HG02588 (cell line): Measurements from ENCODE around the gene SEC23A.

ENCODE experiments used
- ATAC-seq: cut with Tn5 transposase; IDR thresholded peaks from one replicate; pipeline ENCODE4 v1.9.1; 2021; ENCODE audit warnings: mild to moderate bottlenecking, moderate library complexity; ENCODE audit not compliant: unreplicated experiment

The SEC23A gene

GRCh38 chr14:38994731-38995130, 108.3 kb downstream of the SEC23A start:
- no peak for ATAC-seq

- ATAC-seq, result no peak
Measured at GRCh38 chr14:38993981-38994380, 109.1 kb downstream of the SEC23A start.

GRCh38 chr14:38992067-38992844, 110.8 kb downstream of the SEC23A start:
- ATAC-seq, result no peak

DNA sequence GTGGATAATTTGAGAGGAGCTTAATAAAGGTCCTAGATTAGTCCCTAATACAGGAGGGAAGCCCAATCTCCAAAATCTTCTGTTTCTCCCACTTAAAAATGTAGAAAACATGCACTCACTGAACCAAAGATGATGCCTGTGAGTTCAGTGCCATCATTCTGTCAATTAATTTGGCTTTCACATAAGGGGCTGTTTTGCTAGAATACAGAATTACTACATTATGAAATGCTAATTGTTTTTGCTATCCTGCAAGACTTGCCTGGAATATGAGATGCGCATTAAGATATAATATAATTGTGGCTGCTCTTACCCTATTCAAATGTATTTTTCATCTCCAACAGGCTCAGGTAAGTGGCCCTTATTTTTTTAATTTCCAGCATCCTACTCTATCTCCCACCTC, 111.7 kb downstream of the SEC23A start:
- ATAC-seq, result no peak

- peak; percentile 93 for ATAC-seq
Measured at GRCh38 chr14:38989922-38990546, 113.0 kb downstream of the SEC23A start.

- no peak for ATAC-seq
Measured at GRCh38 chr14:38987781-38988180, 115.3 kb downstream of the SEC23A start.

GRCh38 chr14:38982837-38983236, 120.2 kb downstream of the SEC23A start:
- ATAC-seq, result no peak

- no peak for ATAC-seq
Measured at GRCh38 chr14:38982278-38982677, 120.8 kb downstream of the SEC23A start.
